Panc1 (cell line): ENCODE measurements around the gene DACH1. TPM values are rescaled to one million over a fixed set of nuclear protein-coding genes. Genes with fewer than 3 reads are reported as not detected.

Source experiments
- ATAC-seq: fragments of 200-7000 bp; cut with Tn5 transposase; 2 replicates; pipeline ENCODE4 v1.9.1; 2020; ENCODE audit warnings: mild to moderate bottlenecking, moderate library complexity
- BruUV-seq: library from RNA; stranded (reverse); fragments of 400-500 nt; replicated peaks from 2 replicates; lab custom pipeline; 2021; lab: Mats Ljungman, UMichigan
- CTCF ChIA-PET: fragments of 300-600 bp; sonication (Branson Sonifier 250); formaldehyde crosslinking; loops from one replicate; lab custom pipeline; 2022; ENCODE audit warnings: antibody characterized with exemption; lab: Charles Lee
- POLR2A ChIA-PET: fragments of 300-600 bp; sonication (Branson Sonifier 250); formaldehyde crosslinking; loops from one replicate; lab custom pipeline; 2022; ENCODE audit warnings: antibody characterized with exemption; lab: Charles Lee
- DNase-seq: peaks from one replicate; pipeline ENCODE4 v3.0.0-alpha.2; 2010; ENCODE audit warnings: low read depth, low spot score
- H3K27ac ChIP-seq: 2 replicates; pipeline ENCODE4 v1.5.1; 2011; ENCODE audit warnings: mild to moderate bottlenecking, low read length, inconsistent platforms
- H3K27me3 ChIP-seq: fragments of 200-500 bp; sonication (Bioruptor generic); 2 replicates; pipeline ENCODE4 v1.6.0; 2014; ENCODE audit warnings: low read length, inconsistent platforms; ENCODE audit not compliant: control insufficient read depth, insufficient read depth
- H3K36me3 ChIP-seq: fragments of 200-500 bp; sonication (Bioruptor generic); 2 replicates; pipeline ENCODE4 v1.5.1; 2014; ENCODE audit warnings: inconsistent platforms, mild to moderate bottlenecking, low read length, moderate library complexity; ENCODE audit not compliant: control insufficient read depth, insufficient read depth
- H3K4me1 ChIP-seq: 2 replicates; pipeline ENCODE4 v1.5.1; 2011; ENCODE audit warnings: inconsistent platforms, mild to moderate bottlenecking, low read length, moderate library complexity; ENCODE audit not compliant: control insufficient read depth, insufficient read depth
- H3K4me3 ChIP-seq, 2 experiments: 2 replicates each; pipeline ENCODE4 v1.5.1; 2011 to 2012; ENCODE audit warnings: low read depth in 2 of 2, low read length in 2 of 2, mild to moderate bottlenecking in 2 of 2, inconsistent platforms in 1 of 2, moderate library complexity in 1 of 2
- H3K9me3 ChIP-seq: fragments of 200-500 bp; sonication (Bioruptor generic); 2 replicates; pipeline ENCODE4 v1.5.1; 2014; ENCODE audit warnings: low read depth, mild to moderate bottlenecking, inconsistent platforms, low read length, moderate library complexity; ENCODE audit not compliant: control insufficient read depth, insufficient read depth
- CTCF ChIP-seq: fragments of 450-650 bp; IDR thresholded peaks from 2 replicates; pipeline ENCODE4 v1.5.1; 2017; ENCODE audit warnings: mild to moderate bottlenecking
- POLR2AphosphoS5 ChIP-seq: IDR thresholded peaks from 2 replicates; pipeline ENCODE4 v1.6.1; 2012; ENCODE audit warnings: mild to moderate bottlenecking, low read depth, low read length, moderate library complexity
- REST ChIP-seq, 2 experiments: IDR thresholded peaks; 2 replicates each; pipeline ENCODE4 v1.6.1; 2011 to 2012; ENCODE audit warnings: low read depth in 2 of 2, control low read depth in 1 of 2, low read length in 1 of 2, mild to moderate bottlenecking in 1 of 2, moderate library complexity in 1 of 2; ENCODE audit not compliant: insufficient read depth in 1 of 2
- SIN3A ChIP-seq: IDR thresholded peaks from 2 replicates; pipeline ENCODE4 v1.6.1; 2012; ENCODE audit warnings: low read depth, mild to moderate bottlenecking, low read length, moderate library complexity, borderline replicate concordance; ENCODE audit not compliant: insufficient read depth
- TCF7L2 ChIP-seq: IDR thresholded peaks from 2 replicates; pipeline ENCODE4 v1.6.1; 2011; ENCODE audit warnings: mild to moderate bottlenecking, low read depth, low read length, inconsistent platforms
- in situ Hi-C: cut with HindIII; loops from 2 replicates; pipeline ENCODE4 v1.10.0; 2016; ENCODE audit warnings: low sequenced_read_pairs, low pct_unique_long_range_greater_than_20kb
- intact Hi-C: fragments of 100-400 bp; cut with micrococcal nuclease; formaldehyde crosslinking; loops from one replicate; pipeline ENCODE4 v1.10.0; 2022; ENCODE audit not compliant: unreplicated experiment
- total RNA-seq: library from RNA; stranded (reverse); gene quantifications from one replicate; pipeline ENCODE4 v1.2.1, GENCODE V29; 2021; ENCODE audit not compliant: unreplicated experiment

Gene DACH1
- total RNA-seq, 1 experiment from 2014 or later = 0.54 TPM

GRCh38 chr13:71394176-71394575 is 472.8 kb downstream of the DACH1 start:
- POLR2A ChIA-PET = no interaction called here
- DNase-seq = no peak
- Histone ChIP-seq H3K4me3 (no peak overlapping the region), H3K27me3 (no peaks in the 10 kb centered on the region), H3K9me3 (no peaks in the 10 kb centered on the region), H3K36me3 (no peaks in the 10 kb centered on the region), H3K27ac (no peak overlapping the region), H3K4me1 (no peaks in the 10 kb centered on the region)
- ATAC-seq = no peak
- intact Hi-C loops (no loop called here), in situ Hi-C loops (no loop called here)
- no TSS peak for BruUV-seq
- TF ChIP-seq POLR2AphosphoS5 = no peak
- TF ChIP-seq TCF7L2 = no peak
- TF ChIP-seq SIN3A = no peak
- no peak for TF ChIP-seq CTCF
- TF ChIP-seq REST (IDR thresholded peaks at IDR 0.05; ENCODE audit: insufficient read depth in 1 of 2, low read depth in 2 of 2, low read length in 1 of 2) = no peak
- CTCF ChIA-PET = no interaction called here
